ENCODE measurements around the gene ATP6AP1. TPM values are rescaled to one million over a fixed set of nuclear protein-coding genes. Genes with fewer than 3 reads are reported as not detected.

The ATP6AP1 gene
- total RNA-seq, 1 donor from 2014 or later: 22.6 TPM

DNA sequence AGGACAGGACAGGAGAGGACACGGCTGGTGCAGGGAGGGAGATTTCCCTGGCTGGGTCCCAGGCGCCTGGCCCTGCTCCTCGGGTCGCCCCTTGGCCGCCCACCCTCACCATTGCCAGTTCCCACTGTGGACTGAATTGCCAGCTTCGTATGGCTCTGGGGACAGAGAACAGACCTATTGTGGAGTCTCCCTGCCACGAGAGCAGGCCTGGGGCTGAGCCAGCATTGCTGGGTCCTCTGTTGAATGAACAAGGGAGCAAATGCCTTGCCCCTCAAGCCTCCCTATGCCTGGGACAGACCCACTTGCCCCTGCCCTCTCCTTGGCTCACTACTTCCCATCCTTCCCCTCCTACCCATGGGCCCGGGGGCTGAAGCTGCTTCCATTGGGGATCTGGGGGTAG is 33.9 kb downstream of the ATP6AP1 start:
- Histone ChIP-seq H3K79me2 (ENCODE audit: low read depth) (peaks cover 7% of the 10 kb centered on the region), H3K4me1 (peaks cover 6% of the 10 kb centered on the region), H3K4me3 (no peak overlapping the region), H3K27me3 (no peaks in the 10 kb centered on the region), H3K27ac (no peak overlapping the region), H3K4me2 (no peak overlapping the region), H3K9ac (no peak overlapping the region), H3K36me3 (no peaks in the 10 kb centered on the region), H4K20me1 (ENCODE audit: low read depth) (peaks cover 10% of the 10 kb centered on the region), H2AFZ (replicated peaks) (no peak overlapping the region), H3K9me3 (ENCODE audit: low read depth) (no peaks in the 10 kb centered on the region), H3F3A (ENCODE audit: low read depth) (peaks cover 2% of the 10 kb centered on the region)
- Mint-ChIP-seq H3K36me3 (peaks cover 7% of the 10 kb centered on the region), H3K27me3 (ENCODE audit: insufficient read depth, low read depth) (peaks cover 8% of the 10 kb centered on the region), H3K4me1 (peaks cover 1% of the 10 kb centered on the region), H3K27ac (no peak overlapping the region), H3K9me3 (peaks cover 15% of the 10 kb centered on the region), H3K4me3 (no peak overlapping the region)
- TF ChIP-seq EZH2phosphoT487 (IDR thresholded peaks at IDR 0.05): no peak
- TF ChIP-seq, protein P1, sequence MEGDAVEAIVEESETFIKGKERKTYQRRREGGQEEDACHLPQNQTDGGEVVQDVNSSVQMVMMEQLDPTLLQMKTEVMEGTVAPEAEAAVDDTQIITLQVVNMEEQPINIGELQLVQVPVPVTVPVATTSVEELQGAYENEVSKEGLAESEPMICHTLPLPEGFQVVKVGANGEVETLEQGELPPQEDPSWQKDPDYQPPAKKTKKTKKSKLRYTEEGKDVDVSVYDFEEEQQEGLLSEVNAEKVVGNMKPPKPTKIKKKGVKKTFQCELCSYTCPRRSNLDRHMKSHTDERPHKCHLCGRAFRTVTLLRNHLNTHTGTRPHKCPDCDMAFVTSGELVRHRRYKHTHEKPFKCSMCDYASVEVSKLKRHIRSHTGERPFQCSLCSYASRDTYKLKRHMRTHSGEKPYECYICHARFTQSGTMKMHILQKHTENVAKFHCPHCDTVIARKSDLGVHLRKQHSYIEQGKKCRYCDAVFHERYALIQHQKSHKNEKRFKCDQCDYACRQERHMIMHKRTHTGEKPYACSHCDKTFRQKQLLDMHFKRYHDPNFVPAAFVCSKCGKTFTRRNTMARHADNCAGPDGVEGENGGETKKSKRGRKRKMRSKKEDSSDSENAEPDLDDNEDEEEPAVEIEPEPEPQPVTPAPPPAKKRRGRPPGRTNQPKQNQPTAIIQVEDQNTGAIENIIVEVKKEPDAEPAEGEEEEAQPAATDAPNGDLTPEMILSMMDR (IDR thresholded peaks at IDR 0.05): no peak
- no peak for TF ChIP-seq EZH2 (IDR thresholded peaks at IDR 0.05)
- no peak for DNase-seq (ENCODE audit: low spot score)

GRCh38 chrX:154463611-154464220 is 35.2 kb downstream of the ATP6AP1 start:
- no peak overlapping the region for H3K27ac ChIP-seq
- TF ChIP-seq EZH2 (IDR thresholded peaks at IDR 0.05) (no peak), EZH2phosphoT487 (IDR thresholded peaks at IDR 0.05) (no peak)
- TF ChIP-seq, protein P1 (IDR thresholded peaks at IDR 0.05): no peak
- H3K4me1 ChIP-seq: peaks cover 6% of the 10 kb centered on the region
- no peak overlapping the region for H3K9ac ChIP-seq
- Mint-ChIP-seq H3K36me3 (peaks cover 7% of the 10 kb centered on the region), H3K27ac (no peak overlapping the region), H3K4me3 (no peak overlapping the region), H3K27me3 (ENCODE audit: insufficient read depth, low read depth) (peaks cover 7% of the 10 kb centered on the region), H3K9me3 (peaks cover 13% of the 10 kb centered on the region), H3K4me1 (no peaks in the 10 kb centered on the region)
- H3K4me3 ChIP-seq: no peak overlapping the region
- H3K9me3 ChIP-seq (ENCODE audit: low read depth): no peaks in the 10 kb centered on the region
- H2AFZ ChIP-seq (replicated peaks): no peak overlapping the region
- H3K36me3 ChIP-seq: no peaks in the 10 kb centered on the region
- H3K27me3 ChIP-seq: no peaks in the 10 kb centered on the region
- H4K20me1 ChIP-seq (ENCODE audit: low read depth): peaks cover 10% of the 10 kb centered on the region
- no peak overlapping the region for H3K4me2 ChIP-seq
- no peak for DNase-seq (ENCODE audit: low spot score)
- H3K79me2 ChIP-seq (ENCODE audit: low read depth): peaks cover 7% of the 10 kb centered on the region
- no peaks in the 10 kb centered on the region for H3F3A ChIP-seq (ENCODE audit: low read depth)

GRCh38 chrX:154464806-154465365 is 36.4 kb downstream of the ATP6AP1 start:
- H3K36me3 ChIP-seq: no peaks in the 10 kb centered on the region

More at GRCh38 chrX:154464806-154465365, 36.4 kb downstream of the ATP6AP1 start:
- Histone ChIP-seq H3K27ac (no peak overlapping the region), H3K4me3 (no peak overlapping the region), H4K20me1 (ENCODE audit: low read depth) (peaks cover 2% of the 10 kb centered on the region), H3F3A (ENCODE audit: low read depth) (no peaks in the 10 kb centered on the region), H3K9me3 (ENCODE audit: low read depth) (no peaks in the 10 kb centered on the region), H3K27me3 (no peaks in the 10 kb centered on the region), H3K4me2 (no peak overlapping the region), H3K79me2 (ENCODE audit: low read depth) (no peaks in the 10 kb centered on the region), H3K4me1 (no peaks in the 10 kb centered on the region), H2AFZ (replicated peaks) (no peak overlapping the region), H3K9ac (no peak overlapping the region)
- H3K27me3 Mint-ChIP-seq (ENCODE audit: insufficient read depth, low read depth): peaks cover 7% of the 10 kb centered on the region
- DNase-seq (ENCODE audit: low spot score): no peak
- H3K36me3 Mint-ChIP-seq: peaks cover 8% of the 10 kb centered on the region
- TF ChIP-seq EZH2 (IDR thresholded peaks at IDR 0.05) (no peak), EZH2phosphoT487 (IDR thresholded peaks at IDR 0.05) (no peak)
- TF ChIP-seq, protein P1 (IDR thresholded peaks at IDR 0.05): no peak
- no peaks in the 10 kb centered on the region for H3K4me1 Mint-ChIP-seq
- H3K9me3 Mint-ChIP-seq: peaks cover 17% of the 10 kb centered on the region
- H3K4me3 Mint-ChIP-seq: no peak overlapping the region
- no peak overlapping the region for H3K27ac Mint-ChIP-seq
